Neural progenitor cell (in vitro differentiated cells): Measurements from ENCODE around the gene NUDT7.

Source experiments
- CTCF ChIP-seq: fragments of 200-600 bp; sonication (generic); IDR thresholded peaks from 2 replicates; pipeline ENCODE4 v1.5.1; 2017; ENCODE audit warnings: antibody characterized with exemption, mild to moderate bottlenecking
- EZH2 ChIP-seq: fragments of 200-600 bp; sonication (generic); IDR thresholded peaks from 2 replicates; pipeline ENCODE4 v1.6.1; 2017; ENCODE audit warnings: antibody characterized with exemption, mild to moderate bottlenecking, moderate library complexity
- EZH2phosphoT487 ChIP-seq: fragments of 200-600 bp; sonication (generic); IDR thresholded peaks from 2 replicates; pipeline ENCODE4 v1.6.1; 2017; ENCODE audit warnings: antibody characterized with exemption

DNA sequence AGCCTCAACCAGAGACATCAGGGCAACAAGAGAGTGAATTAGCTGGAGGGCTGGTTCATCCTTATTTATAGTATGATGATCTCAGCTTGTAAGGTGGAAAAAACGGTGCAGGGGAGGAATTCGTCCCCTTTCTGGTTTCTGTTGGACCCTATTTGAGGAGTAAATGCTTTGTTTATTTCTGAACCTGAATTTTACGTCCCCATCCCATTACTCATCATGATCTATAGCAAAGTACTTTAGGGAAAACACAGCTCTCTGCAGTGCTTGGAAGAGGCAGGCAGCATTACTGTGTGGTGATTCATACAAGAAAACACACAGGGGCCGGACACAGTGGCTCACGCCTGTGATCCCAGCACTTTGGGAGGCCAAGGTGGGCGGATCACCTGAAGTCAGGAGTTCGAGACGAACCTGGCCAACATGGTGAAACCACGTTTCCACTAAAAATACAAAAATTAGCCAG lies 58.1 kb downstream of the NUDT7 start:
- TF ChIP-seq CTCF (no peak), EZH2 (no peak), EZH2phosphoT487 (no peak)
